VCaP (cell line): ENCODE data around the gene LGR6.
"Not testable (repeated sequence)": the region's sequence is repeated elsewhere in the genome, so short reads cannot be mapped to it uniquely, and the experiment has no call there.

ENCODE experiments used
- H3K27ac ChIP-seq: fragments of 450-650 bp; 2 replicates; pipeline ENCODE4 v1.5.1; 2017
- TF ChIP-seq, protein P1 (sequence below): fragments of 450-650 bp; conservative IDR thresholded peaks from 2 replicates; pipeline ENCODE4 v1.5.1; 2017; ENCODE audit warnings: mild to moderate bottlenecking, moderate library complexity

LGR6 gene

DNA sequence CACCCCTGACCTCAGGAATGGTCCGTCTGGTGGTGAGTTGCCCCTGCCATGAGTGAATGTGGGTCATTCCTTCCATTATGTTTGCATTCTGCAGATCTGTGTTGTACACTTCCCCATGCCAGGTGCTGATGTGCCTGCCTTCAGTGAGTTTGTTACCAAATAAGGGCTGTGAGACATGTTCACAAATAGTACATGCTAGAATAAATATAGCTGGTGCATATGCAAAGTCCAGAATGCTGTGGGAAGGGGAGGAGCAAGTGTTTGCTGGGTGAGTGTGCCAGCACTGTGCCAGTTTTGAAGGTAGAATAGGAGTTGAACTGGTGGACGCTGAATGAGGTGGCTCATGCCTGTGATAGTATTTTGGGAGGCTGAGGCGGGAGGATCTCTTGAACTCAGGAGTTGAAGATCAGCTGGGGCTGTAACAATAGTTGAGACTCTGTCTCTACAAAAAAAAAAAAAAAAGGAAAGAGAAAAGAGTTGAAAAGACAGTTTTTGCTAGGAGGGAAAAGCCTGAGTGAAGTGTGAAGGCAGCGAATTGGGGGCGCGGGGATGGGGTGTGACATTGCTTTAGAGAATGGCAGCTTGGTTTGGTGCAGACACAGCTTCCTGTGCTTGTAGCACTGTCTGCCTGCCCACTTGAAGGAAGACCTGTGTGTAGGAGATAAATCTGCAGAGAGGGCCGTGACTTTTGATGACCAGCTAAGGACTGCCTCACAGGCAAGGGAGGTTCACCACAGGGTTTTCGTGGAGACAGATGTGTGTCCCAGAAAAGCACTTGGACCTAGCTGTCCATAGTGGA is 61.1 kb downstream of the LGR6 start:
- TF ChIP-seq, protein P1, sequence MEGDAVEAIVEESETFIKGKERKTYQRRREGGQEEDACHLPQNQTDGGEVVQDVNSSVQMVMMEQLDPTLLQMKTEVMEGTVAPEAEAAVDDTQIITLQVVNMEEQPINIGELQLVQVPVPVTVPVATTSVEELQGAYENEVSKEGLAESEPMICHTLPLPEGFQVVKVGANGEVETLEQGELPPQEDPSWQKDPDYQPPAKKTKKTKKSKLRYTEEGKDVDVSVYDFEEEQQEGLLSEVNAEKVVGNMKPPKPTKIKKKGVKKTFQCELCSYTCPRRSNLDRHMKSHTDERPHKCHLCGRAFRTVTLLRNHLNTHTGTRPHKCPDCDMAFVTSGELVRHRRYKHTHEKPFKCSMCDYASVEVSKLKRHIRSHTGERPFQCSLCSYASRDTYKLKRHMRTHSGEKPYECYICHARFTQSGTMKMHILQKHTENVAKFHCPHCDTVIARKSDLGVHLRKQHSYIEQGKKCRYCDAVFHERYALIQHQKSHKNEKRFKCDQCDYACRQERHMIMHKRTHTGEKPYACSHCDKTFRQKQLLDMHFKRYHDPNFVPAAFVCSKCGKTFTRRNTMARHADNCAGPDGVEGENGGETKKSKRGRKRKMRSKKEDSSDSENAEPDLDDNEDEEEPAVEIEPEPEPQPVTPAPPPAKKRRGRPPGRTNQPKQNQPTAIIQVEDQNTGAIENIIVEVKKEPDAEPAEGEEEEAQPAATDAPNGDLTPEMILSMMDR = no peak
- H3K27ac ChIP-seq = no peak overlapping the region

DNA sequence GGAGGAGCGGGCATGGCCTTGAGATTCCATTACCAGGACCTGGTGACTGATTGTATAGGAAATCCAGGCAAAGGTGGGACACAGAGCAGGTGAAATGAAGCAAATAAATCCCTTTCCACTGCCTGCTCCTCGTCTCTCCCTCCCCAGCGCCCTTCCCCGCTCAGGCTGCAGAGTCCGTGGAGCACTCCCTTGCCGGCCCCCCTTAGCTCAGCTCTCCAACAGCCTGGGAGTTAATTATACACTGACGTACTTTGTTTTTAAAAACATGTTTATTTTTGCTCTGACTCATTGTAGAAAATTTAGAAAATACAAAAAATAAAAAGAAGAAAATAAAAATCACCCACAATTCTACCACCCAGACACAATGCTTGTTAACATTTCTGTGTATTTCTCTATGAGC is 61.7 kb downstream of the LGR6 start:
- TF ChIP-seq, protein P1 = no peak

DNA sequence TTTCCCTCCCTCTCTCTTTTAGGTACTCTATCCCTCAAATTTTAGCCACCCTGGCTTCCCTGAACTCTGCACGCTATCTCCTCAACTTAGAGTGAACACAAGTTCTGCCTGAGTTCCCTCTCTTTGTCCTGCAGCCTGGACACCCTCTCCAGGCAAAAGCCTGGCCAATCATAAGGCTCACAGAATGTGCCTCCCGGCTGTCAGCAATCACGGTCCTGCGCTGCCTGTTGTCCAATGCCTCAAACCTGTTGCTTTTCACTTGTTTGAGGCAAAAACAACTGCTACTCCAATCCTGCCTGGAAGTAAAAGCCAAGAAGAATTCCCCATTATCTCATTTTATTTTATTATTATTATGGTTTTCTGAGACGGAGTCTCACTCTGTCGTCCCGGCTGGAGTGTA is 66.1 kb downstream of the LGR6 start:
- H3K27ac ChIP-seq = no peak overlapping the region
- TF ChIP-seq, protein P1 = no peak

More for the DNA sequence above, 61.7 kb downstream of the LGR6 start:
- H3K27ac ChIP-seq = no peak overlapping the region

DNA sequence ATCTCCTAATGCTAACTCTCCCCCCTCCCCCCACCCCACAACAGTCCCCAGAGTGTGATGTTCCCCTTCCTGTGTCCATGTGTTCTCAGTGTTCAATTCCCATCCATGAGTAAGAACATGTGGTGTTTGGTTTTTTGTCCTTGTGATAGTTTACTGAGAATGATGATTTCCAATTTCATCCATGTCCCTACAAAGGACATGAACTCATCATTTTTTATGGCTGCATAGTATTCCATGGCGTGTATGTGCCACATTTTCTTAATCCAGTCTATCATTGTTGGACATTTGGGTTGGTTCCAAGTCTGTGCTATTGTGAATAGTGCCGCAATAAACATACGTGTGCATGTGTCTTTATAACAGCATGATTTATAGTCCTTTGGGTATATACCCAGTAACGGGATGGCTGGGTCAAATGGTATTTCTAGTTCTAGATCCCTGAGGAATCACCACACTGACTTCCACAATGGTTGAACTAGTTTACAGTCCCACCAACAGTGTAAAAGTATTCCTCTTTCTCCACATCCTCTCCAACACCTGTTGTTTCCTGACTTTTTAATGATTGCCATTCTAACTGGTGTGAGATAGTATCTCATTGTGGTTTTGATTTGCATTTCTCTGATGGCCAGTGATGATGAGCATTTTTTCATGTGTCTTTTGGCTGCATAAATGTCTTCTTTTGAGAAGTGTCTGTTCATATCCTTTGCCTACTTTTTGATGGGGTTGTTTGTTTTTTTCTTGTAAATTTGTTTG is 67.8 kb downstream of the LGR6 start:
- not testable (repeated sequence) for H3K27ac ChIP-seq

DNA sequence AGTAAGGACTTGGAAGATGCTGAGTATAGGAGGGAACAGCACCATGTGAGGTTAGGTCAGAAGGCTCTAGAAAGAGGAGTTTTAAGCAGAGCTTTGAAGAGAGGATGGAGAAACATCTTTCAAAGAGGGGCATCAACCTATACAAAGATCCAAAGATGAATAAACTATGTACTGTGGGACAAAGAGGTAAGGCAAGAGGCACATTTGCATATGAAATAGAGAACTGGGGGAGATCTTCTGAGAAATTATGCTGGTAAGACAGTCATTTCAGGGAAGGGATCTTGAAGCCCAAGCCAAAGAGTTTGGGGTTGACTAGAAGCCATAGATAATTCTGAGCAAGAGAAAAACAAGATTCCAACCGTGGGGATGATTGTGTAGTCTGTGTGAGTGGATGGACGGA is 70.0 kb downstream of the LGR6 start:
- H3K27ac ChIP-seq = no peak overlapping the region
- TF ChIP-seq, protein P1 = no peak

DNA sequence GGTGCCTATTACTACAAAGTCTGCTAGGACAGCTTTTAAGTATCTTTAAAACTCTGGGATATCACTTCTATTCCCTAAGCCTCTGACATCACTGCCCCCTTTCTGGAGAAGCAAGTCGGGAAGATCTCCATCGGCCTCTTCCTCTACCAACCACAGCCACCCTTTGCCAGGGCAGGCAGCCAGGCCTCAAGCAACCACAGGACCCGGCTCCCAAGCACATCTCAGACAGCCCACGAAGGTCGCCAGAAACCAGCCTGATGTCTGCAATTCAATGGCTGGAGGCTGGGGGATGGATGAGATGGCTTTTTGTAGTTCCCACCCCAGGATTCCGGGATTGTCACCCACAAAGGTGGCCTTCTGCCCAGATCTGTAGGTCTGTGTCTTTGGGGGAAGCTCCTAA is 70.7 kb downstream of the LGR6 start:
- no peak overlapping the region for H3K27ac ChIP-seq
- TF ChIP-seq, protein P1 = no peak

DNA sequence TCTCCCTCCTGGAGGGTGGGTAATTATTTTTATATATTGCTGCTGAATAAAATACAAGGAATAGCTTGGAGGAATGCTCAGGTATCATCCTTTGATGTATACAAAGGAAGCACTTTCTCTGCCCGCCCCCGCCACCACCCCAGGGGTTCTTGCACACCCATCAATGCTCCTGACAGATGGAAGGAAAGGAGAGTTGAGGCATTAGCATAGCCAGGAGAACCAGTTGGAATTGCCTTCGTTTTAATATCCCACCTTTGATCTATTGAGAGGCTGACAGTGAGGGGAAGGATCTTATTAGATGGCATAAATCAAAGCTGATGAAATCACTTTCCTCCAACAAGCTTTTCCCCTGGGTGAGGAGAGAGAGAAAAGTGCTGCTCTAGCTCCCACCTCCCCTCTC is 71.1 kb downstream of the LGR6 start:
- TF ChIP-seq, protein P1 = no peak
- H3K27ac ChIP-seq = no peak overlapping the region
